Mesenchymal stem cell (in vitro differentiated cells and primary cell): ENCODE results near the gene FAM72C.
"Not testable (repeated sequence)": the region's sequence is repeated elsewhere in the genome, so short reads cannot be mapped to it uniquely, and the experiment has no call there.

Source experiments
- DNase-seq: peaks from one replicate; pipeline ENCODE4 v3.0.0-alpha.2; 2013
- H2AFZ ChIP-seq: one replicate; pipeline ENCODE4 v1.6.1; 2013; ENCODE audit warnings: low read depth, mild to moderate bottlenecking, control low read depth, inconsistent platforms, low read length, moderate library complexity
- H2AK5ac ChIP-seq: 2 replicates; pipeline ENCODE4 v1.6.1; 2013; ENCODE audit warnings: low read length, moderate library complexity, mild to moderate bottlenecking, inconsistent platforms; ENCODE audit not compliant: severe bottlenecking
- H2BK120ac ChIP-seq: one replicate; pipeline ENCODE4 v1.6.1; 2013; ENCODE audit warnings: low read depth, mild to moderate bottlenecking, inconsistent platforms, low read length, moderate library complexity
- H2BK12ac ChIP-seq, 2 experiments: one replicate each; pipeline ENCODE4 v1.6.1; 2013; ENCODE audit warnings: inconsistent platforms in 2 of 2, low read length in 2 of 2, mild to moderate bottlenecking in 2 of 2, moderate library complexity in 2 of 2, control low read depth in 1 of 2
- H2BK15ac ChIP-seq: one replicate; pipeline ENCODE4 v1.6.1; 2013; ENCODE audit warnings: mild to moderate bottlenecking, low read depth, inconsistent platforms; ENCODE audit not compliant: poor library complexity, severe bottlenecking
- H2BK5ac ChIP-seq: 2 replicates; pipeline ENCODE4 v1.6.1; 2013; ENCODE audit warnings: low read depth, mild to moderate bottlenecking, low read length, control low read depth, inconsistent platforms; ENCODE audit not compliant: poor library complexity, severe bottlenecking
- H3K14ac ChIP-seq, 2 experiments: one replicate each; pipeline ENCODE4 v1.6.1; 2013; ENCODE audit warnings: inconsistent platforms in 2 of 2, low read length in 2 of 2, control low read depth in 1 of 2, mild to moderate bottlenecking in 1 of 2, moderate library complexity in 1 of 2
- H3K18ac ChIP-seq, 2 experiments: one replicate each; pipeline ENCODE4 v1.6.1; 2013; ENCODE audit warnings: inconsistent platforms in 2 of 2, low read length in 2 of 2, control low read depth in 1 of 2, low read depth in 1 of 2, mild to moderate bottlenecking in 1 of 2
- H3K23ac ChIP-seq, 2 experiments: one replicate each; pipeline ENCODE4 v1.6.1; 2013; ENCODE audit warnings: inconsistent platforms in 2 of 2, low read length in 2 of 2, mild to moderate bottlenecking in 2 of 2, moderate library complexity in 2 of 2, control low read depth in 1 of 2
- H3K27ac ChIP-seq: 2 replicates; pipeline ENCODE4 v1.5.1; 2013; ENCODE audit warnings: mild to moderate bottlenecking, moderate library complexity, low read length, control low read depth, inconsistent platforms; ENCODE audit not compliant: poor library complexity, severe bottlenecking
- H3K27me3 ChIP-seq, 2 experiments: 2 replicates each; pipeline versions ENCODE4 v1.6.1 to v1.7.0; 2013; ENCODE audit warnings: low read length in 2 of 2, mild to moderate bottlenecking in 2 of 2, moderate library complexity in 2 of 2, control low read depth in 1 of 2, inconsistent platforms in 1 of 2; ENCODE audit not compliant: control insufficient read depth in 1 of 2, insufficient read depth in 1 of 2
- H3K36me3 ChIP-seq, 2 experiments: 2 replicates each; pipeline versions ENCODE4 v1.6.1 to v1.7.0; 2013; ENCODE audit warnings: low read length in 2 of 2, control low read depth in 1 of 2, inconsistent platforms in 1 of 2, low read depth in 1 of 2, mild to moderate bottlenecking in 1 of 2; ENCODE audit not compliant: insufficient read depth in 2 of 2, control insufficient read depth in 1 of 2
- H3K4ac ChIP-seq, 2 experiments: one replicate each; pipeline ENCODE4 v1.6.1; 2013; ENCODE audit warnings: inconsistent platforms in 2 of 2, low read length in 2 of 2, mild to moderate bottlenecking in 2 of 2, moderate library complexity in 2 of 2, control low read depth in 1 of 2, low read depth in 1 of 2
- H3K4me1 ChIP-seq: 2 replicates; pipeline ENCODE4 v1.6.1; 2013; ENCODE audit warnings: low read depth, low read length, control low read depth; ENCODE audit not compliant: control insufficient read depth, insufficient read depth
- H3K4me2 ChIP-seq: 2 replicates; pipeline ENCODE4 v1.6.1; 2013; ENCODE audit warnings: low read length, mild to moderate bottlenecking, inconsistent platforms; ENCODE audit not compliant: poor library complexity, severe bottlenecking
- H3K4me3 ChIP-seq, 2 experiments: 2 replicates each; pipeline versions ENCODE4 v1.5.1 to v1.7.0; 2013; ENCODE audit warnings: low read length in 2 of 2, mild to moderate bottlenecking in 2 of 2, control low read depth in 1 of 2, low read depth in 1 of 2; ENCODE audit not compliant: insufficient read depth in 1 of 2
- H3K79me1 ChIP-seq: replicated peaks from 2 replicates; pipeline ENCODE4 v1.6.1; 2013; ENCODE audit warnings: mild to moderate bottlenecking, control low read depth, low read length, inconsistent platforms; ENCODE audit not compliant: poor library complexity, severe bottlenecking
- H3K9ac ChIP-seq: 2 replicates; pipeline ENCODE4 v1.7.0; 2013; ENCODE audit warnings: mild to moderate bottlenecking, low read length, moderate library complexity
- H3K9me3 ChIP-seq: 2 replicates; pipeline ENCODE4 v1.7.0; 2013; ENCODE audit warnings: mild to moderate bottlenecking, low read length; ENCODE audit not compliant: control insufficient read depth
- H4K8ac ChIP-seq: one replicate; pipeline ENCODE4 v1.6.1; 2013; ENCODE audit warnings: inconsistent platforms, mild to moderate bottlenecking, low read length, moderate library complexity
- H4K91ac ChIP-seq: one replicate; pipeline ENCODE4 v1.6.1; 2013; ENCODE audit warnings: mild to moderate bottlenecking, low read length, inconsistent platforms
- WGBS: methylation state at CpG from one replicate; pipeline ENCODE4 v1.1.7; 2013; ENCODE audit warnings: mixed read lengths; 5-methylcytosine and 5-hydroxymethylcytosine counted together

The FAM72C gene

DNA sequence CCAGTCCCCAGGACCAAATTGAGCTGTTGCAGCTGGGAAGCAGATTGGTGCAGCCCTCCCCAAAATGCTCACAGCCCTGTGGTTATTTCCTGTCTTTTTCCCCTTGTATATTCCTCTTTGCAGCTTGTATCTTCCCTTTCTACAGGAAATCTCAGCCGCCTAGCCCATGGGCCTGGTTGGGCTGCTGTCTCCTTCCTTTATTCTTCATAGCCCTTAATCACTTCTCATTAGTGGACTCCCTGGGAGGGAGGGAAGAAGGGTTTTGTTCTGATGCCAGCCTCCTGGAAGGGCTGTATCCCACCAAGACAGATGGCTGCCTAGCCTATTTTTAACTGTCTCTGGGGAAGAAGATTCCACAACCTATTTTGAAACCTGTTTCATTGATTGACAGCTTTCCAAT, 32.5 kb upstream of the FAM72C start:
- not testable (repeated sequence) for H3K4me2 ChIP-seq, H3K18ac ChIP-seq, H2BK12ac ChIP-seq, H3K9ac ChIP-seq, H2BK15ac ChIP-seq, H3K23ac ChIP-seq, H2AK5ac ChIP-seq, H2AFZ ChIP-seq, H2BK5ac ChIP-seq, H4K91ac ChIP-seq, H3K4ac ChIP-seq, H3K36me3 ChIP-seq, H3K9me3 ChIP-seq, H3K79me1 ChIP-seq, H3K27me3 ChIP-seq, H4K8ac ChIP-seq, H3K27ac ChIP-seq, H3K4me3 ChIP-seq, DNase-seq, H2BK120ac ChIP-seq, H3K4me1 ChIP-seq, H3K14ac ChIP-seq
- WGBS = no CpG with 5 or more reads among the region's 1 CpG

- WGBS = no CpG with 5 or more reads among the region's 2 CpGs
- H2AFZ ChIP-seq, H3K18ac ChIP-seq: not testable (repeated sequence)
These were observed 31.7 kb upstream of the FAM72C start for GRCh38 chr1:144003306-144004029.

DNA sequence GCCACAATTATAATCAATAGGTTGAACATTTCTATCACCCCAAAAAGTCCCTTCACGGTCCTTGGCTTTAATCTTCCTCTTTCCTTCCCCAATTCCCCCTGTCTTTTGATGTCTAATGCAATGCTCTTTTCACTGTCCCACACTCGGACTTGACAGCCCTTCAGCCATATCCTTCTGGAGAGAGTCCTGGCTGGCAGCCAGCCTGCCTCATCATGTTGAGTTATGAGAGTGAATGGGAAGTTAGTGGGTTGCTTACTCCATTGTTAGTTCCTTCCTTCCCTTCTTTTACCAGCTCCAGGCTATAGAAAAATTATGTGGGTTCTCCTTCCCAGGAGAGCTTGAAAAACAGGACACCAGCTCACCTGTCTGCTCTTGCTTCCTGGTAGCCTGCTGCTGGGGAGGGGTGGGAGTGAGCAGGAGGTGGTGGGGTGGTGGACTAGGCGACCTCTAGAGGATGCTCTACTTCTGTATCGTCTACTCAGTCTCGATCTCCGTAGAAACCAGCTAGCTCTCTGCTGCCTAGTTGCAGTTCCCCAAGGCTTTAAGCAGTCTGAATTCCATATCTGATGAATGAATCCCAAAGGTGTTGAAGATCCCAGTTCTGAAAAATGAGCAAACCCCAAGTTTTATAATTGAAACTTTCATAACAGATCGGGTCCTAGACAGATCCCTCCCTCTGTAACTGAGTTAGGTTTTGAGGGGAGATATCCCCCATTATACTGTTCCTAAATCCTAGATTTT, 30.5 kb upstream of the FAM72C start:
- not testable (repeated sequence) for DNase-seq
- no CpG with 5 or more reads among the region's 7 CpGs for WGBS

More at GRCh38 chr1:144003306-144004029, 31.7 kb upstream of the FAM72C start:
- H3K4me2 ChIP-seq, H4K91ac ChIP-seq, H3K4ac ChIP-seq, H3K9ac ChIP-seq, H2BK15ac ChIP-seq, DNase-seq, H3K36me3 ChIP-seq, H2BK12ac ChIP-seq, H4K8ac ChIP-seq, H3K4me3 ChIP-seq, H3K27me3 ChIP-seq, H2BK5ac ChIP-seq, H3K4me1 ChIP-seq, H2BK120ac ChIP-seq, H3K23ac ChIP-seq, H3K27ac ChIP-seq, H3K79me1 ChIP-seq, H2AK5ac ChIP-seq, H3K9me3 ChIP-seq, H3K14ac ChIP-seq: not testable (repeated sequence)

GRCh38 chr1:144001077-144001476, 29.3 kb upstream of the FAM72C start:
- H4K8ac ChIP-seq, H3K4ac ChIP-seq, H3K9ac ChIP-seq, H2BK12ac ChIP-seq, H3K27me3 ChIP-seq, DNase-seq, H3K18ac ChIP-seq, H2BK15ac ChIP-seq, H3K9me3 ChIP-seq, H2AK5ac ChIP-seq, H3K4me1 ChIP-seq, H2AFZ ChIP-seq, H3K4me2 ChIP-seq, H4K91ac ChIP-seq, H3K36me3 ChIP-seq, H3K14ac ChIP-seq, H2BK5ac ChIP-seq, H3K79me1 ChIP-seq, H3K23ac ChIP-seq, H2BK120ac ChIP-seq, H3K4me3 ChIP-seq, H3K27ac ChIP-seq: not testable (repeated sequence)
- no CpG with 5 or more reads among the region's 8 CpGs for WGBS

More for the DNA sequence above, 30.5 kb upstream of the FAM72C start:
- H3K27me3 ChIP-seq, H4K91ac ChIP-seq, H3K14ac ChIP-seq, H3K4me1 ChIP-seq, H3K4me2 ChIP-seq, H3K79me1 ChIP-seq, H2BK120ac ChIP-seq, H2BK5ac ChIP-seq, H3K27ac ChIP-seq, H2BK15ac ChIP-seq, H3K9me3 ChIP-seq, H3K18ac ChIP-seq, H3K23ac ChIP-seq, H2AFZ ChIP-seq, H3K4me3 ChIP-seq, H4K8ac ChIP-seq, H3K36me3 ChIP-seq, H2AK5ac ChIP-seq, H3K4ac ChIP-seq, H3K9ac ChIP-seq, H2BK12ac ChIP-seq: not testable (repeated sequence)
